ENCODE measurements around the gene VSIG4.
A peak's percentile ranks its signal among the peaks of the same experiment; 100 is the strongest.

VSIG4 gene

GRCh38 chrX:66015900-66016689, 23.8 kb downstream of the VSIG4 start:
- no peaks in the 10 kb centered on the region for H3K36me3 ChIP-seq
- no peak for DNase-seq
- intact Hi-C loops (cut with DNase I; ENCODE audit: low total_unique reads) = no loop called here
- TF ChIP-seq CTCF (IDR thresholded peaks at IDR 0.05) = no peak
- no peaks in the 10 kb centered on the region for H3K4me1 ChIP-seq
- no peak overlapping the region for H3K27ac ChIP-seq
- no peaks in the 10 kb centered on the region for H3K27me3 ChIP-seq
- H3K4me3 ChIP-seq = peak overlapping the region in 1 of 2 donors; percentile 14
- no peaks in the 10 kb centered on the region for H3K9me3 ChIP-seq

- intact Hi-C loops (cut with DNase I; ENCODE audit: low total_unique reads) = no loop called here
- peak in 1 of 2 donors; percentile 24 for DNase-seq
- no peak for TF ChIP-seq CTCF (IDR thresholded peaks at IDR 0.05)
- Histone ChIP-seq H3K9me3 (no peaks in the 10 kb centered on the region), H3K36me3 (no peaks in the 10 kb centered on the region), H3K4me3 (peak overlapping the region in 1 of 2 donors; percentile 14), H3K27ac (no peak overlapping the region), H3K27me3 (no peaks in the 10 kb centered on the region), H3K4me1 (no peaks in the 10 kb centered on the region)
Observed at GRCh38 chrX:66015152-66015831, 24.6 kb downstream of the VSIG4 start.

- no peak for DNase-seq
- no peaks in the 10 kb centered on the region for H3K4me1 ChIP-seq
- H3K27me3 ChIP-seq = no peaks in the 10 kb centered on the region
- intact Hi-C loops (cut with DNase I; ENCODE audit: low total_unique reads) = no loop called here
- H3K27ac ChIP-seq = no peak overlapping the region
- no peaks in the 10 kb centered on the region for H3K36me3 ChIP-seq
- no peak for TF ChIP-seq CTCF (IDR thresholded peaks at IDR 0.05)
- no peak overlapping the region for H3K4me3 ChIP-seq
- H3K9me3 ChIP-seq = no peaks in the 10 kb centered on the region
Observed at GRCh38 chrX:66014556-66014955, 25.3 kb downstream of the VSIG4 start.

GRCh38 chrX:66014084-66014483, 25.8 kb downstream of the VSIG4 start:
- Histone ChIP-seq H3K36me3 (no peaks in the 10 kb centered on the region), H3K4me3 (no peak overlapping the region), H3K27ac (no peak overlapping the region), H3K9me3 (no peaks in the 10 kb centered on the region), H3K27me3 (no peaks in the 10 kb centered on the region), H3K4me1 (no peaks in the 10 kb centered on the region)
- no peak for DNase-seq
- intact Hi-C loops (cut with DNase I; ENCODE audit: low total_unique reads) = no loop called here
- no peak for TF ChIP-seq CTCF (IDR thresholded peaks at IDR 0.05)

GRCh38 chrX:66013194-66013816, 26.6 kb downstream of the VSIG4 start:
- Histone ChIP-seq H3K9me3 (no peaks in the 10 kb centered on the region), H3K4me3 (no peak overlapping the region), H3K4me1 (no peaks in the 10 kb centered on the region), H3K36me3 (no peaks in the 10 kb centered on the region), H3K27me3 (no peaks in the 10 kb centered on the region), H3K27ac (no peak overlapping the region)
- TF ChIP-seq CTCF (IDR thresholded peaks at IDR 0.05) = no peak
- no peak for DNase-seq
- intact Hi-C loops (cut with DNase I; ENCODE audit: low total_unique reads) = no loop called here

Data from tibial artery (tissue), 4 donors.